Measurements from ENCODE around the gene ITGB4.

DNA sequence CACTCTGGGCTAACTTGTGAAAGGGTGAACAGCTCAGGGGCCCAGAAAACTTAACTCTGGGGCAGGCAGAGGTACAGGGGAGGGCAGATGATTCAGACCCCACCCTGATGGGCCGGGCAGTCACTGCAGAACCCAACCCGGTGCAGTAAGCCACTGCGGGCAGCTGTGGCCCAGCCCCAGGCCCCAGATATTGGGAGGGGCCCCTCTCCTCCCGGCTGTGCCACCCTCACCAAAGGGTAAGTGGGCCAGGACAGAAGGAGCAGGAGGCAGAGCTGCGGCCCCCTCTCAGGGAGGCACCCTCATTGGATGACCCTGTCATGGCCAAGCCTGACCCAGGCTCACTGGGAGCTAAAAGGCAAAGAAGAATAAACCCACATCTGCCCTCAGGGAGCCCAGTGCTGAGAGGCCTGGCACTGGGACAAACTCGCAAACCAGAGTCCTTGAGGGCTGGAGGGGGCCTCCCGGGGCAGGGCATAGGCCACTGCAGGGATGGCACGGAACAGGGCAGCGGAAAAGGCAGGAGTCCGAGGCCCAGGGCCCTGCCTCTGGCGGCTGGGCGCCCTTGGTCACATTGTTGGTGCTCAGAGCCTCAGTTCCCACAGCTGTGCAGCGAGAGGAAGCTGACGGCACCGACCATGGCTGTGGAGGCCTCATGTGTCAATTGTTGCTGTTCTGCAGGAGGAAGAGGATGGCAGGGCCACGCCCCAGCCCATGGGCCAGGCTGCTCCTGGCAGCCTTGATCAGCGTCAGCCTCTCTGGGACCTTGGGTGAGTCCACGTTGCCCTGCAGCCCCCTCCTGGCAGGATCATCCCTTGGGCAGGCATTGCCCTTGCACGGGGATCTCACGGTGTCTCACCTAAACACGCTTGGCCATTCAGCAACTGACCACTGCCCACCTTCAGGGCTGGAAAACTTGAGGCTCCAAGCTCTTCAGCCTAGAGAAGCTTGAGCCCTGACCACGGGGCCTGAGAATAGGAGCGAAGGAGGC is 3.1 kb downstream of the ITGB4 start:
- TF ChIP-seq, protein P1, sequence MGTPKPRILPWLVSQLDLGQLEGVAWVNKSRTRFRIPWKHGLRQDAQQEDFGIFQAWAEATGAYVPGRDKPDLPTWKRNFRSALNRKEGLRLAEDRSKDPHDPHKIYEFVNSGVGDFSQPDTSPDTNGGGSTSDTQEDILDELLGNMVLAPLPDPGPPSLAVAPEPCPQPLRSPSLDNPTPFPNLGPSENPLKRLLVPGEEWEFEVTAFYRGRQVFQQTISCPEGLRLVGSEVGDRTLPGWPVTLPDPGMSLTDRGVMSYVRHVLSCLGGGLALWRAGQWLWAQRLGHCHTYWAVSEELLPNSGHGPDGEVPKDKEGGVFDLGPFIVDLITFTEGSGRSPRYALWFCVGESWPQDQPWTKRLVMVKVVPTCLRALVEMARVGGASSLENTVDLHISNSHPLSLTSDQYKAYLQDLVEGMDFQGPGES (IDR thresholded peaks at IDR 0.05; ENCODE audit: low read depth, low read length): no peak
- TF ChIP-seq NRF1 (IDR thresholded peaks at IDR 0.05; ENCODE audit: low read depth, low read length) (no peak), ELF1 (IDR thresholded peaks at IDR 0.05) (no peak), POLR2AphosphoS5 (IDR thresholded peaks at IDR 0.05; ENCODE audit: low read depth, low read length) (no peak), RAD21 (IDR thresholded peaks at IDR 0.05; ENCODE audit: low read length) (no peak), YY1 (IDR thresholded peaks at IDR 0.05; ENCODE audit: low read depth) (no peak)
- TF ChIP-seq, protein P2, sequence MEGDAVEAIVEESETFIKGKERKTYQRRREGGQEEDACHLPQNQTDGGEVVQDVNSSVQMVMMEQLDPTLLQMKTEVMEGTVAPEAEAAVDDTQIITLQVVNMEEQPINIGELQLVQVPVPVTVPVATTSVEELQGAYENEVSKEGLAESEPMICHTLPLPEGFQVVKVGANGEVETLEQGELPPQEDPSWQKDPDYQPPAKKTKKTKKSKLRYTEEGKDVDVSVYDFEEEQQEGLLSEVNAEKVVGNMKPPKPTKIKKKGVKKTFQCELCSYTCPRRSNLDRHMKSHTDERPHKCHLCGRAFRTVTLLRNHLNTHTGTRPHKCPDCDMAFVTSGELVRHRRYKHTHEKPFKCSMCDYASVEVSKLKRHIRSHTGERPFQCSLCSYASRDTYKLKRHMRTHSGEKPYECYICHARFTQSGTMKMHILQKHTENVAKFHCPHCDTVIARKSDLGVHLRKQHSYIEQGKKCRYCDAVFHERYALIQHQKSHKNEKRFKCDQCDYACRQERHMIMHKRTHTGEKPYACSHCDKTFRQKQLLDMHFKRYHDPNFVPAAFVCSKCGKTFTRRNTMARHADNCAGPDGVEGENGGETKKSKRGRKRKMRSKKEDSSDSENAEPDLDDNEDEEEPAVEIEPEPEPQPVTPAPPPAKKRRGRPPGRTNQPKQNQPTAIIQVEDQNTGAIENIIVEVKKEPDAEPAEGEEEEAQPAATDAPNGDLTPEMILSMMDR (IDR thresholded peaks at IDR 0.05): no peak
- TF ChIP-seq, protein P3, sequence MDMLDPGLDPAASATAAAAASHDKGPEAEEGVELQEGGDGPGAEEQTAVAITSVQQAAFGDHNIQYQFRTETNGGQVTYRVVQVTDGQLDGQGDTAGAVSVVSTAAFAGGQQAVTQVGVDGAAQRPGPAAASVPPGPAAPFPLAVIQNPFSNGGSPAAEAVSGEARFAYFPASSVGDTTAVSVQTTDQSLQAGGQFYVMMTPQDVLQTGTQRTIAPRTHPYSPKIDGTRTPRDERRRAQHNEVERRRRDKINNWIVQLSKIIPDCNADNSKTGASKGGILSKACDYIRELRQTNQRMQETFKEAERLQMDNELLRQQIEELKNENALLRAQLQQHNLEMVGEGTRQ (IDR thresholded peaks at IDR 0.05; ENCODE audit: borderline replicate concordance, low read depth, low read length): no peak

All from SK-N-SH (cell line).